Neutrophil (primary cell): Measurements from ENCODE around the gene TWIST2.

Experiments
- H3K27ac ChIP-seq: fragments of 200-600 bp; sonication (generic); 2 replicates; pipeline ENCODE4 v1.5.1; 2016; ENCODE audit warnings: mild to moderate bottlenecking, moderate library complexity
- H3K27me3 ChIP-seq: fragments of 200-600 bp; sonication (generic); 2 replicates; pipeline ENCODE4 v1.6.0; 2016; ENCODE audit warnings: mild to moderate bottlenecking
- H3K36me3 ChIP-seq: fragments of 200-600 bp; sonication (generic); 2 replicates; pipeline ENCODE4 v1.5.1; 2017
- H3K4me1 ChIP-seq, 2 experiments: fragments of 200-600 bp in 1 of 2; sonication (generic) in 1 of 2; 1 replicate in 1 of 2; 2 replicates in 1 of 2; pipeline versions ENCODE4 v1.5.1 to v1.6.1; 2013 to 2016; ENCODE audit warnings: low read depth in 1 of 2, low read length in 1 of 2, mild to moderate bottlenecking in 1 of 2, moderate library complexity in 1 of 2; ENCODE audit not compliant: control insufficient read depth in 1 of 2, insufficient read depth in 1 of 2
- H3K4me3 ChIP-seq, 2 experiments: fragments of 200-600 bp in 1 of 2; sonication (generic) in 1 of 2; 1 replicate in 1 of 2; 2 replicates in 1 of 2; pipeline ENCODE4 v1.5.1; 2013 to 2016; ENCODE audit warnings: low read depth in 1 of 2, low read length in 1 of 2, mild to moderate bottlenecking in 1 of 2, moderate library complexity in 1 of 2
- H3K9me3 ChIP-seq: fragments of 200-600 bp; sonication (generic); 2 replicates; pipeline ENCODE4 v1.5.1; 2016
- CTCF ChIP-seq: fragments of 200-600 bp; sonication (generic); IDR thresholded peaks from 2 replicates; pipeline ENCODE4 v1.5.1; 2016; ENCODE audit warnings: antibody characterized with exemption

TWIST2 gene

GRCh38 chr2:238892796-238893195, 44.9 kb downstream of the TWIST2 start:
- H3K36me3 ChIP-seq, result no peaks in the 10 kb centered on the region
- TF ChIP-seq CTCF, result no peak
- no peaks in the 10 kb centered on the region for H3K4me1 ChIP-seq
- peaks cover 39% of the 10 kb centered on the region for H3K27me3 ChIP-seq
- H3K4me3 ChIP-seq, result no peak overlapping the region
- no peaks in the 10 kb centered on the region for H3K9me3 ChIP-seq
- H3K27ac ChIP-seq, result no peak overlapping the region

GRCh38 chr2:238893349-238894000, 45.6 kb downstream of the TWIST2 start:
- Histone ChIP-seq H3K27ac (no peak overlapping the region), H3K4me1 (no peaks in the 10 kb centered on the region), H3K9me3 (no peaks in the 10 kb centered on the region), H3K4me3 (no peak overlapping the region), H3K36me3 (no peaks in the 10 kb centered on the region), H3K27me3 (peaks cover 40% of the 10 kb centered on the region)
- TF ChIP-seq CTCF, result no peak

GRCh38 chr2:238894226-238894949, 46.5 kb downstream of the TWIST2 start:
- Histone ChIP-seq H3K27me3 (peaks cover 40% of the 10 kb centered on the region), H3K4me1 (no peaks in the 10 kb centered on the region), H3K4me3 (no peak overlapping the region), H3K27ac (no peak overlapping the region), H3K9me3 (no peaks in the 10 kb centered on the region), H3K36me3 (no peaks in the 10 kb centered on the region)
- TF ChIP-seq CTCF, result no peak

GRCh38 chr2:238894950-238895298, 47.0 kb downstream of the TWIST2 start:
- no peak for TF ChIP-seq CTCF
- no peak overlapping the region for H3K27ac ChIP-seq
- H3K4me1 ChIP-seq, result no peaks in the 10 kb centered on the region
- no peak overlapping the region for H3K4me3 ChIP-seq
- H3K36me3 ChIP-seq, result no peaks in the 10 kb centered on the region
- peaks cover 40% of the 10 kb centered on the region for H3K27me3 ChIP-seq
- no peaks in the 10 kb centered on the region for H3K9me3 ChIP-seq

- Histone ChIP-seq H3K36me3 (no peaks in the 10 kb centered on the region), H3K27ac (no peak overlapping the region), H3K9me3 (no peaks in the 10 kb centered on the region), H3K4me3 (no peak overlapping the region), H3K4me1 (no peaks in the 10 kb centered on the region), H3K27me3 (peaks cover 42% of the 10 kb centered on the region)
- no peak for TF ChIP-seq CTCF
Observed at GRCh38 chr2:238895361-238895882, 47.5 kb downstream of the TWIST2 start.
